Measurements from ENCODE around the gene BRSK1.

BRSK1 gene

GRCh38 chr19:55304279-55304978, 20.6 kb downstream of the BRSK1 start:
- no peak overlapping the region for H3K9ac ChIP-seq (ENCODE audit: low read depth in 1 of 2, low read length in 2 of 2)
- H3K4me3 ChIP-seq (ENCODE audit: low read depth in 1 of 2, low read length in 2 of 2): no peak overlapping the region
- no peak overlapping the region for H3K27ac ChIP-seq (ENCODE audit: low read depth, low read length)
- no peaks in the 10 kb centered on the region for H3K9me3 ChIP-seq (ENCODE audit: control insufficient read depth in 1 of 2, low read length in 2 of 2)
- H3K36me3 ChIP-seq (ENCODE audit: control insufficient read depth in 1 of 2, insufficient read depth in 2 of 2, low read length in 2 of 2): no peaks in the 10 kb centered on the region
- no peaks in the 10 kb centered on the region for H3K27me3 ChIP-seq (ENCODE audit: control insufficient read depth in 1 of 2, insufficient read depth in 2 of 2, low read length in 2 of 2)
- H3K4me1 ChIP-seq (ENCODE audit: control insufficient read depth in 1 of 2, insufficient read depth in 2 of 2, low read length in 2 of 2): peaks cover 8 to 9% of the 10 kb centered on the region in 2 donors

- Histone ChIP-seq H3K27me3 (ENCODE audit: control insufficient read depth in 1 of 2, insufficient read depth in 2 of 2, low read length in 2 of 2) (no peaks in the 10 kb centered on the region), H3K27ac (ENCODE audit: low read depth, low read length) (no peak overlapping the region), H3K4me1 (ENCODE audit: control insufficient read depth in 1 of 2, insufficient read depth in 2 of 2, low read length in 2 of 2) (peaks cover 8 to 9% of the 10 kb centered on the region in 2 donors), H3K4me3 (ENCODE audit: low read depth in 1 of 2, low read length in 2 of 2) (no peak overlapping the region), H3K9ac (ENCODE audit: low read depth in 1 of 2, low read length in 2 of 2) (no peak overlapping the region), H3K36me3 (ENCODE audit: control insufficient read depth in 1 of 2, insufficient read depth in 2 of 2, low read length in 2 of 2) (no peaks in the 10 kb centered on the region), H3K9me3 (ENCODE audit: control insufficient read depth in 1 of 2, low read length in 2 of 2) (no peaks in the 10 kb centered on the region)
Observed at GRCh38 chr19:55304980-55305379, 21.2 kb downstream of the BRSK1 start.

- Histone ChIP-seq H3K9ac (ENCODE audit: low read depth in 1 of 2, low read length in 2 of 2) (no peak overlapping the region), H3K9me3 (ENCODE audit: control insufficient read depth in 1 of 2, low read length in 2 of 2) (no peaks in the 10 kb centered on the region), H3K4me1 (ENCODE audit: control insufficient read depth in 1 of 2, insufficient read depth in 2 of 2, low read length in 2 of 2) (peaks cover 8 to 9% of the 10 kb centered on the region in 2 donors), H3K27ac (ENCODE audit: low read depth, low read length) (no peak overlapping the region), H3K4me3 (ENCODE audit: low read depth in 1 of 2, low read length in 2 of 2) (no peak overlapping the region), H3K27me3 (ENCODE audit: control insufficient read depth in 1 of 2, insufficient read depth in 2 of 2, low read length in 2 of 2) (no peaks in the 10 kb centered on the region), H3K36me3 (ENCODE audit: control insufficient read depth in 1 of 2, insufficient read depth in 2 of 2, low read length in 2 of 2) (no peaks in the 10 kb centered on the region)
Observed at GRCh38 chr19:55305491-55305890, 21.7 kb downstream of the BRSK1 start.

- H3K36me3 ChIP-seq (ENCODE audit: control insufficient read depth in 1 of 2, insufficient read depth in 2 of 2, low read length in 2 of 2): no peaks in the 10 kb centered on the region
- no peak overlapping the region for H3K27ac ChIP-seq (ENCODE audit: low read depth, low read length)
- H3K4me3 ChIP-seq (ENCODE audit: low read depth in 1 of 2, low read length in 2 of 2): no peak overlapping the region
- H3K27me3 ChIP-seq (ENCODE audit: control insufficient read depth in 1 of 2, insufficient read depth in 2 of 2, low read length in 2 of 2): no peaks in the 10 kb centered on the region
- peaks cover 8 to 9% of the 10 kb centered on the region in 2 donors for H3K4me1 ChIP-seq (ENCODE audit: control insufficient read depth in 1 of 2, insufficient read depth in 2 of 2, low read length in 2 of 2)
- H3K9me3 ChIP-seq (ENCODE audit: control insufficient read depth in 1 of 2, low read length in 2 of 2): no peaks in the 10 kb centered on the region
- H3K9ac ChIP-seq (ENCODE audit: low read depth in 1 of 2, low read length in 2 of 2): no peak overlapping the region
Observed at GRCh38 chr19:55305983-55306562, 22.3 kb downstream of the BRSK1 start.

GRCh38 chr19:55306712-55307111, 22.9 kb downstream of the BRSK1 start:
- Histone ChIP-seq H3K27ac (ENCODE audit: low read depth, low read length) (no peak overlapping the region), H3K9ac (ENCODE audit: low read depth in 1 of 2, low read length in 2 of 2) (no peak overlapping the region), H3K9me3 (ENCODE audit: control insufficient read depth in 1 of 2, low read length in 2 of 2) (no peaks in the 10 kb centered on the region), H3K4me1 (ENCODE audit: control insufficient read depth in 1 of 2, insufficient read depth in 2 of 2, low read length in 2 of 2) (peaks cover 4 to 5% of the 10 kb centered on the region in 2 donors), H3K4me3 (ENCODE audit: low read depth in 1 of 2, low read length in 2 of 2) (no peak overlapping the region), H3K27me3 (ENCODE audit: control insufficient read depth in 1 of 2, insufficient read depth in 2 of 2, low read length in 2 of 2) (no peaks in the 10 kb centered on the region), H3K36me3 (ENCODE audit: control insufficient read depth in 1 of 2, insufficient read depth in 2 of 2, low read length in 2 of 2) (no peaks in the 10 kb centered on the region)

- H3K4me1 ChIP-seq (ENCODE audit: control insufficient read depth in 1 of 2, insufficient read depth in 2 of 2, low read length in 2 of 2): no peaks in the 10 kb centered on the region
- no peak overlapping the region for H3K27ac ChIP-seq (ENCODE audit: low read depth, low read length)
- no peaks in the 10 kb centered on the region for H3K27me3 ChIP-seq (ENCODE audit: control insufficient read depth in 1 of 2, insufficient read depth in 2 of 2, low read length in 2 of 2)
- H3K9ac ChIP-seq (ENCODE audit: low read depth in 1 of 2, low read length in 2 of 2): no peak overlapping the region
- H3K36me3 ChIP-seq (ENCODE audit: control insufficient read depth in 1 of 2, insufficient read depth in 2 of 2, low read length in 2 of 2): no peaks in the 10 kb centered on the region
- H3K9me3 ChIP-seq (ENCODE audit: control insufficient read depth in 1 of 2, low read length in 2 of 2): no peaks in the 10 kb centered on the region
- H3K4me3 ChIP-seq (ENCODE audit: low read depth in 1 of 2, low read length in 2 of 2): no peak overlapping the region
Observed at GRCh38 chr19:55308281-55308680, 24.5 kb downstream of the BRSK1 start.

- no peaks in the 10 kb centered on the region for H3K4me1 ChIP-seq (ENCODE audit: control insufficient read depth in 1 of 2, insufficient read depth in 2 of 2, low read length in 2 of 2)
- no peak overlapping the region for H3K4me3 ChIP-seq (ENCODE audit: low read depth in 1 of 2, low read length in 2 of 2)
- no peak overlapping the region for H3K9ac ChIP-seq (ENCODE audit: low read depth in 1 of 2, low read length in 2 of 2)
- H3K27ac ChIP-seq (ENCODE audit: low read depth, low read length): no peak overlapping the region
- no peaks in the 10 kb centered on the region for H3K9me3 ChIP-seq (ENCODE audit: control insufficient read depth in 1 of 2, low read length in 2 of 2)
- peaks cover 0 to under 1% of the 10 kb centered on the region in 2 donors for H3K36me3 ChIP-seq (ENCODE audit: control insufficient read depth in 1 of 2, insufficient read depth in 2 of 2, low read length in 2 of 2)
- no peaks in the 10 kb centered on the region for H3K27me3 ChIP-seq (ENCODE audit: control insufficient read depth in 1 of 2, insufficient read depth in 2 of 2, low read length in 2 of 2)
Observed at GRCh38 chr19:55309448-55309847, 25.7 kb downstream of the BRSK1 start.

GRCh38 chr19:55310498-55310897, 26.7 kb downstream of the BRSK1 start:
- H3K36me3 ChIP-seq (ENCODE audit: control insufficient read depth in 1 of 2, insufficient read depth in 2 of 2, low read length in 2 of 2): peaks cover 0 to 4% of the 10 kb centered on the region in 2 donors
- H3K27me3 ChIP-seq (ENCODE audit: control insufficient read depth in 1 of 2, insufficient read depth in 2 of 2, low read length in 2 of 2): no peaks in the 10 kb centered on the region
- no peak overlapping the region for H3K27ac ChIP-seq (ENCODE audit: low read depth, low read length)
- H3K4me3 ChIP-seq (ENCODE audit: low read depth in 1 of 2, low read length in 2 of 2): no peak overlapping the region
- H3K4me1 ChIP-seq (ENCODE audit: control insufficient read depth in 1 of 2, insufficient read depth in 2 of 2, low read length in 2 of 2): no peaks in the 10 kb centered on the region
- H3K9me3 ChIP-seq (ENCODE audit: control insufficient read depth in 1 of 2, low read length in 2 of 2): no peaks in the 10 kb centered on the region
- H3K9ac ChIP-seq (ENCODE audit: low read depth in 1 of 2, low read length in 2 of 2): no peak overlapping the region

GRCh38 chr19:55311397-55311796, 27.6 kb downstream of the BRSK1 start:
- Histone ChIP-seq H3K27ac (ENCODE audit: low read depth, low read length) (no peak overlapping the region), H3K4me1 (ENCODE audit: control insufficient read depth in 1 of 2, insufficient read depth in 2 of 2, low read length in 2 of 2) (no peaks in the 10 kb centered on the region), H3K27me3 (ENCODE audit: control insufficient read depth in 1 of 2, insufficient read depth in 2 of 2, low read length in 2 of 2) (no peaks in the 10 kb centered on the region), H3K4me3 (ENCODE audit: low read depth in 1 of 2, low read length in 2 of 2) (no peak overlapping the region), H3K9ac (ENCODE audit: low read depth in 1 of 2, low read length in 2 of 2) (no peak overlapping the region), H3K36me3 (ENCODE audit: control insufficient read depth in 1 of 2, insufficient read depth in 2 of 2, low read length in 2 of 2) (peaks cover 6 to 11% of the 10 kb centered on the region in 2 donors), H3K9me3 (ENCODE audit: control insufficient read depth in 1 of 2, low read length in 2 of 2) (no peaks in the 10 kb centered on the region)

GRCh38 chr19:55311797-55312196, 28.0 kb downstream of the BRSK1 start:
- H3K9ac ChIP-seq (ENCODE audit: low read depth in 1 of 2, low read length in 2 of 2): no peak overlapping the region
- H3K4me1 ChIP-seq (ENCODE audit: control insufficient read depth in 1 of 2, insufficient read depth in 2 of 2, low read length in 2 of 2): no peaks in the 10 kb centered on the region
- H3K4me3 ChIP-seq (ENCODE audit: low read depth in 1 of 2, low read length in 2 of 2): no peak overlapping the region
- H3K36me3 ChIP-seq (ENCODE audit: control insufficient read depth in 1 of 2, insufficient read depth in 2 of 2, low read length in 2 of 2): peaks cover 10 to 15% of the 10 kb centered on the region in 2 donors
- H3K27ac ChIP-seq (ENCODE audit: low read depth, low read length): no peak overlapping the region
- H3K27me3 ChIP-seq (ENCODE audit: control insufficient read depth in 1 of 2, insufficient read depth in 2 of 2, low read length in 2 of 2): no peaks in the 10 kb centered on the region
- no peaks in the 10 kb centered on the region for H3K9me3 ChIP-seq (ENCODE audit: control insufficient read depth in 1 of 2, low read length in 2 of 2)
